ENCODE data around the gene PSME2. TPM values are rescaled to one million over a fixed set of nuclear protein-coding genes. Genes with fewer than 3 reads are reported as not detected.

The PSME2 gene
- total RNA-seq, 1 experiment from 2014 or later, result 126 TPM

DNA sequence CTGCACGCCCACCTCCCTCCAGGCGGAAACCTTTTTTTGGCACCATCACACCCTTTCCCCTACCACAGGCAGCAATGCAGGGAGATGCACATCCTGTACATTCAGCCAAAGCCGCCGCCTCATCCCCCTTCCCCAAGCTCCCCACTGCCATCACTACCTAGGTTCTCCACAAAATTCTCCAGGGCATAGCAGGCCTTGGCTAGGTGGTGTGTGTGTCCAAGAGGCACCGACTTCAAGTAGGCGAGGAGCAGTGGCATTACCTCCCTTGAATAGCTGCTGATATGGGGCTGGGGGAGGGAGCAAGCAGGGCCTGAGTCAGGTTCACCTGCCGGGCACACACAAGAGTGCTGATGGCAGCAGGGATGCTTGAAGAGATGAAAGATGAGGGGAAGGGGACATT lies 38.6 kb upstream of the PSME2 start:
- H2AFZ ChIP-seq (ENCODE audit: low read length), result no peak overlapping the region
- H3K14ac ChIP-seq (ENCODE audit: insufficient read depth, low read length), result no peak overlapping the region
- Mint-ChIP-seq H3K27ac (peak overlapping the region in 1 of 3 experiments; percentile 31; a peak in 1 of 7 replicates), H3K36me3 (ENCODE audit: insufficient read depth in 1 of 3, low read depth in 3 of 3) (peaks cover 36 to 85% (median 67%) of the 10 kb centered on the region in 3 experiments; a peak in 6 of 7 replicates), H3K27me3 (ENCODE audit: low read depth) (no peaks in the 10 kb centered on the region; the same call in 1 of the 2 replicates), H3K4me3 (no peak overlapping the region), H3K4me1 (peaks cover 14 to 15% of the 10 kb centered on the region in 2 experiments), H3K9me3 (no peaks in the 10 kb centered on the region)
- no peak overlapping the region for H3K23ac ChIP-seq (ENCODE audit: insufficient read length, low read depth, low read length)
- no peak overlapping the region for H2AK5ac ChIP-seq (ENCODE audit: insufficient read length, low read length)
- no CpG with 5 or more reads among the region's 7 CpGs for WGBS (ENCODE audit: extremely low coverage, insufficient read length, low lambda C conversion rate)
- no peak overlapping the region for H4K8ac ChIP-seq (replicated peaks; ENCODE audit: insufficient read length, low read depth, low read length)
- no peak overlapping the region for H3K56ac ChIP-seq (ENCODE audit: insufficient read length, low read depth, low read length)
- H3K23me2 ChIP-seq (ENCODE audit: insufficient read length, low read depth, low read length, poor library complexity, severe bottlenecking), result no peaks in the 10 kb centered on the region
- H3K27me3 ChIP-seq (ENCODE audit: insufficient read depth, low read length), result no peaks in the 10 kb centered on the region
- no peak overlapping the region for H4K91ac ChIP-seq (ENCODE audit: insufficient read length, low read depth, low read length)
- H3K4me2 ChIP-seq (ENCODE audit: insufficient read depth, insufficient read length, low read length), result no peak overlapping the region
- H3K9me3 ChIP-seq (ENCODE audit: control insufficient read depth, low read depth, low read length), result no peaks in the 10 kb centered on the region
- TF ChIP-seq, protein P1, sequence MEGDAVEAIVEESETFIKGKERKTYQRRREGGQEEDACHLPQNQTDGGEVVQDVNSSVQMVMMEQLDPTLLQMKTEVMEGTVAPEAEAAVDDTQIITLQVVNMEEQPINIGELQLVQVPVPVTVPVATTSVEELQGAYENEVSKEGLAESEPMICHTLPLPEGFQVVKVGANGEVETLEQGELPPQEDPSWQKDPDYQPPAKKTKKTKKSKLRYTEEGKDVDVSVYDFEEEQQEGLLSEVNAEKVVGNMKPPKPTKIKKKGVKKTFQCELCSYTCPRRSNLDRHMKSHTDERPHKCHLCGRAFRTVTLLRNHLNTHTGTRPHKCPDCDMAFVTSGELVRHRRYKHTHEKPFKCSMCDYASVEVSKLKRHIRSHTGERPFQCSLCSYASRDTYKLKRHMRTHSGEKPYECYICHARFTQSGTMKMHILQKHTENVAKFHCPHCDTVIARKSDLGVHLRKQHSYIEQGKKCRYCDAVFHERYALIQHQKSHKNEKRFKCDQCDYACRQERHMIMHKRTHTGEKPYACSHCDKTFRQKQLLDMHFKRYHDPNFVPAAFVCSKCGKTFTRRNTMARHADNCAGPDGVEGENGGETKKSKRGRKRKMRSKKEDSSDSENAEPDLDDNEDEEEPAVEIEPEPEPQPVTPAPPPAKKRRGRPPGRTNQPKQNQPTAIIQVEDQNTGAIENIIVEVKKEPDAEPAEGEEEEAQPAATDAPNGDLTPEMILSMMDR (conservative IDR thresholded peaks at IDR 0.05), result no peak
- no peak overlapping the region for H2BK20ac ChIP-seq (ENCODE audit: low read depth, low read length, poor library complexity, severe bottlenecking)
- peaks cover 4% of the 10 kb centered on the region for H3K79me1 ChIP-seq (ENCODE audit: insufficient read depth, low read depth, low read length, poor library complexity, severe bottlenecking)
- no peak overlapping the region for H3K27ac ChIP-seq (ENCODE audit: insufficient read length, low read depth, low read length)
- no peak overlapping the region for H3K9ac ChIP-seq (ENCODE audit: extremely low read depth, insufficient read length, low read length)
- no peak overlapping the region for H2BK15ac ChIP-seq (ENCODE audit: low read depth, low read length)
- H3K4me1 ChIP-seq (ENCODE audit: insufficient read depth, low read length), result no peaks in the 10 kb centered on the region; the same call in 1 of the 2 replicates
- no peak for DNase-seq
- H3K4ac ChIP-seq (ENCODE audit: low read depth, low read length), result no peak overlapping the region
- H3T11ph ChIP-seq (ENCODE audit: low read length), result no peak overlapping the region
- H3K18ac ChIP-seq (ENCODE audit: insufficient read length, low read depth, low read length), result no peak overlapping the region
- H2BK120ac ChIP-seq (ENCODE audit: low read depth, low read length, poor library complexity, severe bottlenecking), result no peak overlapping the region
- no peak overlapping the region for H4K5ac ChIP-seq (ENCODE audit: insufficient read length, low read depth, low read length)
- no peaks in the 10 kb centered on the region for H4K20me1 ChIP-seq (ENCODE audit: control insufficient read depth, insufficient read depth, insufficient read length)
- no peak overlapping the region for H2BK5ac ChIP-seq (ENCODE audit: insufficient read length, low read length)
- no peaks in the 10 kb centered on the region for H3K79me2 ChIP-seq (ENCODE audit: insufficient read depth, low read length)
- no peak overlapping the region for H2BK12ac ChIP-seq (ENCODE audit: insufficient read length, low read depth, low read length)
